HFF-Myc (cell line): ENCODE results near the gene LGR6.

Experiments used
- DNase-seq: peaks from one replicate; pipeline ENCODE4 v3.0.0-alpha.2; 2011; ENCODE audit warnings: low read depth; ENCODE audit errors: extremely low read depth
- H3K4me3 ChIP-seq: replicated peaks from 2 replicates; pipeline ENCODE4 v1.5.1; 2011; ENCODE audit warnings: low read depth, mild to moderate bottlenecking, control low read depth, low read length
- CTCF ChIP-seq: IDR thresholded peaks from 2 replicates; pipeline ENCODE4 v1.5.1; 2012; ENCODE audit warnings: mild to moderate bottlenecking, low read depth, low read length, control low read depth; ENCODE audit errors: missing control alignments

Gene LGR6

GRCh38 chr1:202194328-202194648, 689 bp downstream of the LGR6 start:
- no peak for TF ChIP-seq CTCF

GRCh38 chr1:202197653-202198365, 4.2 kb downstream of the LGR6 start:
- H3K4me3 ChIP-seq = no peak overlapping the region
- no peak for DNase-seq
- no peak for TF ChIP-seq CTCF

More at GRCh38 chr1:202194328-202194648, 689 bp downstream of the LGR6 start:
- no peak overlapping the region for H3K4me3 ChIP-seq
- no peak for DNase-seq

- no peak overlapping the region for H3K4me3 ChIP-seq
- DNase-seq = no peak
- TF ChIP-seq CTCF = no peak
These were observed 4.7 kb downstream of the LGR6 start for GRCh38 chr1:202198366-202198724.

- DNase-seq = no peak
- no peak for TF ChIP-seq CTCF
- no peak overlapping the region for H3K4me3 ChIP-seq
These were observed 5.7 kb downstream of the LGR6 start for GRCh38 chr1:202199040-202199889.

- TF ChIP-seq CTCF = no peak
These were observed 6.5 kb downstream of the LGR6 start for GRCh38 chr1:202200112-202200548.

GRCh38 chr1:202200669-202201068, 7.1 kb downstream of the LGR6 start:
- no peak for TF ChIP-seq CTCF
- no peak for DNase-seq
- no peak overlapping the region for H3K4me3 ChIP-seq

More at GRCh38 chr1:202200112-202200548, 6.5 kb downstream of the LGR6 start:
- H3K4me3 ChIP-seq = no peak overlapping the region
- no peak for DNase-seq

GRCh38 chr1:202201266-202201665, 7.7 kb downstream of the LGR6 start:
- no peak for TF ChIP-seq CTCF
- H3K4me3 ChIP-seq = no peak overlapping the region
- no peak for DNase-seq
